ENCODE measurements around the gene KLHL42. TPM values are rescaled to one million over a fixed set of nuclear protein-coding genes. Genes with fewer than 3 reads are reported as not detected.

The KLHL42 gene
- polyA plus RNA-seq, 2 of the 4 experiments (the other 2 are of a cell fraction): 15.2 to 29.1 TPM

GRCh38 chr12:27790179-27790578 is 10.1 kb downstream of the KLHL42 start:
- FAIRE-seq: no peak

GRCh38 chr12:27794818-27795584 is 15.0 kb downstream of the KLHL42 start:
- CTCF ChIA-PET: interaction anchor here (1.1 to 5.8 kb wide), 2 partner anchors 26 to 62 kb away, joined by 3 to 31 read pairs; no protein-coding TSS in a partner anchor
- POLR2A ChIA-PET: no interaction called here
- Histone ChIP-seq H3K4me3 (no peak overlapping the region), H3K9me3 (no peaks in the 10 kb centered on the region), H3K4me1 (no peaks in the 10 kb centered on the region), H3K4me2 (no peak overlapping the region), H3K27ac (no peak overlapping the region)
- DNase-seq (ENCODE audit: low read depth in 1 of 2, low spot score in 1 of 2): no peak
- WGBS (ENCODE audit: missing lambda C conversion rate): 82% methylated on average over 6 of the region's 6 CpGs
- no peak for ATAC-seq
- no peak for TF ChIP-seq KDM5A (IDR thresholded peaks at IDR 0.05)
- TF ChIP-seq REST (IDR thresholded peaks at IDR 0.05): no peak
- no peak for TF ChIP-seq HDAC2 (IDR thresholded peaks at IDR 0.05)
- no peak for TF ChIP-seq FOSL2 (IDR thresholded peaks at IDR 0.05)
- TF ChIP-seq FOSL2 (CRISPR knock-in tag; IDR thresholded peaks at IDR 0.05): no peak
- TF ChIP-seq RARB (CRISPR knock-in tag; IDR thresholded peaks at IDR 0.05): no peak
- TF ChIP-seq GATA3 (IDR thresholded peaks at IDR 0.05; ENCODE audit: borderline replicate concordance): no peak
- TF ChIP-seq BCL3 (IDR thresholded peaks at IDR 0.05): no peak
- TF ChIP-seq HMGXB4 (CRISPR knock-in tag; IDR thresholded peaks at IDR 0.05; ENCODE audit: borderline replicate concordance): no peak
- TF ChIP-seq MAFK (IDR thresholded peaks at IDR 0.05; ENCODE audit: partially characterized antibody): no peak
- no peak for TF ChIP-seq TP53 (CRISPR knock-in tag; IDR thresholded peaks at IDR 0.05)
- no peak for FAIRE-seq

More at GRCh38 chr12:27790179-27790578, 10.1 kb downstream of the KLHL42 start:
- H3K27ac ChIP-seq: no peak overlapping the region
- no peak for TF ChIP-seq EHF (CRISPR knock-in tag; IDR thresholded peaks at IDR 0.05)
- no peak for TF ChIP-seq HMGXB4 (CRISPR knock-in tag; IDR thresholded peaks at IDR 0.05; ENCODE audit: borderline replicate concordance)
- TF ChIP-seq SREBF2 (IDR thresholded peaks at IDR 0.05): no peak
- no peak for TF ChIP-seq BHLHE40 (IDR thresholded peaks at IDR 0.05; ENCODE audit: low read depth, low read length)
- TF ChIP-seq CEBPB (IDR thresholded peaks at IDR 0.05): no peak
- CTCF ChIA-PET: interaction anchor here (1.2 to 1.5 kb wide), 2 partner anchors 8 to 9 kb away, joined by 3 to 5 read pairs; no protein-coding TSS in a partner anchor
- H3K4me1 ChIP-seq: peaks cover 11% of the 10 kb centered on the region; the same call in 2 of the 3 replicates
- H3K4me3 ChIP-seq: no peak overlapping the region
- H3K4me2 ChIP-seq: no peak overlapping the region
- no peaks in the 10 kb centered on the region for H3K9me3 ChIP-seq
- DNase-seq (ENCODE audit: low read depth in 1 of 2, low spot score in 1 of 2): no peak
- no peak for ATAC-seq
- WGBS (ENCODE audit: missing lambda C conversion rate): 87% methylated on average over 2 of the region's 2 CpGs
- POLR2A ChIA-PET: no interaction called here
